HG03175 (cell line): ENCODE data around the gene LTBR.

ENCODE experiments used
- ATAC-seq: cut with Tn5 transposase; IDR thresholded peaks from one replicate; pipeline ENCODE4 v1.9.1; 2021; ENCODE audit warnings: mild to moderate bottlenecking, moderate library complexity; ENCODE audit not compliant: unreplicated experiment

LTBR gene

DNA sequence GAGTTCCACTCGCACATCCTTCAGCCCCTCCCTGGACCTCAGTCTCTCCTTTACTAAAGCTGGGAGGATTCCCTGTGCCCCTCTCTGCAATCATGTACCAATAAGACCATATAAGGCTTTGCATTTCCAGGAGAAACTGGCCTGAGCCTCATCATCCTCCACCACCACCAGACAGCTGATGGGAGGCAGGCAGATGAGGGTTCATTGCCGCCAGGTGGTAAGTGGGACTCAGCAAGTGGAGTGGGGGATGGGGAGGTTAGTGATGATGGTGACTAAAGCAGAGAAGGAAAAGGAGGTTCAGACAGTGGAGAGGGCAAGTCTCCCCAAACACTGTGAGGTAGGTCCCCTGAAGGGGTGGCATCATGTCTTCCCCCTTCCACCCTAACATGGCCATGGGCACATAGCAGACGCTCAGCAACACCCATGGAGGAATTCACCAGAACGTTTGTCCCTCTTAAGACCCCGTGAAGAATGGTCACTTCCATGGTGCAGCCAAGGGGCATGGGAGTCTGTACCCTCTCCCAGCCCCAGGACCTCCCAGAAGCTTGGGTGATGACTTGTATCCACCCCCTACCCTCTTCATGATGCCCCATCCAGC, 37.6 kb upstream of the LTBR start:
- ATAC-seq: no peak

DNA sequence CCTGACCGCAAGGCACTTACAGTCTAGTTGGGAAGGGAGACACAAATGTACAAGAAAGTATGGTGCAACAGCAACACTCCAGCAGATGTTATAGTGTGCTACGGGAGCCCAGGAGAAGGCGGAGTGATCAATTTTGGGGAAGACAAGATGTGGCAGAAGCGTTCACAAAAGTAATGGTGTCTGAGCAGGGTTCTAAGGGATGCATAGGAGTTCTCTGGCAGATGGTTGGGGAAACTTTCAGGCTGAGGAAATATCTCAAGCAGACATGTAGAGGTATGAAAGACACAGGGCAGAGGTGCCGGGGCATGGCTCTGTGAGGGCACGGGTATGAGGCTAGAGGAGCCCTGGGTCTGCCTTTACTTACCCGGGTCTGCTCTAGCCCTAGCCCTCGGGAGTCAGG, 37.0 kb upstream of the LTBR start:
- no peak for ATAC-seq

DNA sequence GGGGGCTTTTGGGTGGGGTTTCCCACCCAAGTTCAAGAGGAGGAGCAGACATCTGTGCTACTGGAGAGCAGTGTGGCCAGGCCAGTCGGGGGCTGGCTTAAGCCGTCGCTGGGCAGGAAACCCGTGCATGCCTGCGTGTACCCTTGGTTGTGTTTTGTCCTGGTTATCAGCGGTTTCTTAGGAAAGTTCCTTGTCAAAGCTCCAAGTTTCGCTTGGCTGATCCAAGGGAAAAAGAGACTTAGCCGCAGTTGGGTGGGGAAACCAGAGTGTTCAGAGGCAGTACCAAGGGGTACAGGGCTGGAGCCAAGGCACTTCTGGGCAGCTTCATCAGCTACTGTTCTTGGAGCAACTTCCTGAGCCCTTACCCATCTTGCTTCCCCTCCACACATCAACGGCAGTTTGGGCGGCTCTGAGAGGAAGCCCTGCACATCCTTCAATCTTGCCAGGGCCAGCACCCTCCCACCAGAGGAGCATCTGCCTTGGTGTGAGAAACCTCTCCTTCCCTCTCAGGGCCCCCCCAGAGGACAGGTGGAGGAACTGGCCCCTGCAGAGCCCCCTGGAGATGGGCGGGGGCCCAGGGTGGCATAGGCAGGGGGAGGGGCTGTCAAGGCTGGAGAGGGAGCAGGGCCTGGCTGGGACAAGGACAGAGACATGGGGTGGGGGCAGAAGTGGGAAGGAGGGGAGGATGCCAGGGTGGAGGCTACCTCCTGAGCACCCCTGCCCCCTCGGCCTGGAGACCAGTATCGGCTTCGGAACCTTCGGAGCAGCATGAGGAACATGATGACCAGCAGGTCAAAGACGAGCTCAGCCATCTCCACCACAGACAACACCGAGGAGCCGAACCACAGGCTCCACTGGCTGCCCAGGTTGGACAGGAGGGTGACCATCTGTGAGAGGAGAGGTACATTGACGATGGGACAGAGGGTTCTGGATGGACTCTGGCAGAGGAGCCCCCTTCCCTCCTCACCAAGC, 36.3 kb upstream of the LTBR start:
- ATAC-seq: no peak

DNA sequence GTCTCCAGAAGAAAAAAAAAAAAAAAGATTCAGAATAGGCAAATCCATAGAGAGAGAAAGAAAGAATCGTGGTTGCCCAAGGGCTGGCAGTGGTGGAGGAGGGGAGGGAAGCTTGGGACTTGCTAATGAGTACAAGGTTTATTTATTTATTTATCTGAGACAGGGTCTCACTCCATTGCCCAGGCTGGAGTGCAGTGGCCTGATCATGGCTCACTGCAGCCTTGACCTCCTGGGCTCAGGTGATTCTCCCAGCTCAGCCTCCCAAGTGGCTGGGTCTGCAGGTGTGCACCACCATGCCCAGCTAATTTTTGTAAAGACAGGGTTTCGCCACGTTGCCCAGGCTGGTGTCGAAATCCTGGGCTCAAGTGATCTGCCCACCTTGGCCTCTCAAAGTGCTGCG, 32.3 kb upstream of the LTBR start:
- no peak for ATAC-seq

DNA sequence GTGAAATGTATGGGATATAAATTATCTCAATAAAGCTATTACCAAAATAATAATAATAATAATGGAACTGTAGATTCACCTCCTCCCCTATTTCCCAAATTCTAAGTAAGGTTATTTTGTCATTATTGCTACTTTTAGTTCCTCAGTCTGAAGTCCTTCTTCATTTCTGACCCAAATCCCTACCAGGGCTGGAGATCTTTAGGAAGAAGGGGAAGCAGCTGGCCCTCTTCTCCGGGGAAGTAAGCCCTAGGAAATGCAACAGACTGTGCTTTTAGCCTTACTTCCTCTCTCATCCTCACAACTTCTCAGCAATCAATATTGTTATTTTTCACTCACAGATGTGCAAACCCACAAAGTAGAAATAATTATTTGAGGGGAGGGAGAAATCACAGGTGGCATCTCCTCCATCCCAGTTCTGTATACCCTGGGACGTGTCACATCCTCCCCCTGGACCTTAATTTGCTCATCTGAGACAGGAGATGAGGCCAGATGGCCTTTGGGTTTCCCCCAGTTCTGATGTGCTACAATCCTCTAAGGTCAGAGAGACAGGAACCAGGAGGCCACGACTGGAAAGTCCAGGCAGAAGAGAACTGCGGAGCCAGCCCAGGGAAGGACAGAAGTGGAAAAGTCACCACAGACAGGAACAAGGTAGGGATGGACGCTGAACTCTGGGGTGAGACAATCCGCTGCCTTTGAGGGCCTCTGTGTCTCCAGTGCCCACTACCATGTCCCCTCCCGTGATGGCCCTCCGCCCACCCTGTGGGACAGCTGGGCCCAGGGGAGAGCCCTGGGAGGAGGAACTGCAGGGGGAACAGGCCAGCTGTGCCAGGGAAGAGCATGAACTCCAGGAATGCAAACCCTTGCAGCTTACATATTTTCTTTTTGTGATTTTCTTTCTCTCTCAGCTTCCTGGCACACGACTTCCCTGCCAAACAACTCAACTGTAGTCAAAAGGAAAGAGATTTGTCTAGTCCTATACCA, 31.5 kb upstream of the LTBR start:
- ATAC-seq: no peak

DNA sequence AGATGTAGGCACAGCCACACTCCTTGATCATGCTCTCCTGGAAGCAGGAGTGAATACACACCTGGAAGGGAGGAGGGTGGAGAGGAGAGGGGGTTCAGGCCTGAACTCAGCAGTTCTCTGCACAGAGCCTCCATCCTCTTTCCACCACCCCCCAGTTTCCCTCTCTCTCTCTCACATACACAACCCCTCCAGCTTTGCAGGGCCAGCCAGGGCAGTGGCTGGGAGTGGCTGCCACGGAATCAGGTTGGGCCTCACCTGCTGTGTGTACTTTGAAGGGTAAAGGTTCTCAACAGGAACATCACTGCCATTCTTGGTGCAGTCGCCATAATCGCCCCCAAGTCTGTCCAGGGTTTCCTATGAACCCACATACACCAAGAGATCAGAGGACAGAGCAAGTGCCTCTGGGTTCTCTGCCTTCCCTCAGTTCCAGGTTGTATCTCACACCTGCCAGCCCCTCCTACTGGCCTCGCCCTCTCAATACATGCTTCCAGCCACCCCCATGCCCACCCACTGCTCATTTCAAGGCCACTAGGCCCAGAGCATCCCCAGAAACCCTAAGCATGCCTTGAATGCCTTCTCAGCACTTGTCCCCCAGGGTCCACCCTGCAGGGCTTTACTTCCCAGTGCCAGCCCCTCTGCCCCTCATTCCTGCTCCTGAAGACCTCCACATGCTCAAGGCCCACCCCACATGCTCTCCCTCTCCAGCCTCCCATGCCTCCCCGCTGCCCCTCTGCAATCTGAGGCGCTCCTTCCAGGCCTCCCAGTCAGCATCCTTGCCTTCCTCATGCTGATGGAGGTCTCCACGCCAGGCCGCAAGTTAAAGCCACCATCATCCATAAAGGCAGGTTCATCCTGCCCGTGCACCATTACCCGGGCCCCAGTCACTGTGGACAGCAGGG, 29.2 kb upstream of the LTBR start:
- ATAC-seq: no peak

DNA sequence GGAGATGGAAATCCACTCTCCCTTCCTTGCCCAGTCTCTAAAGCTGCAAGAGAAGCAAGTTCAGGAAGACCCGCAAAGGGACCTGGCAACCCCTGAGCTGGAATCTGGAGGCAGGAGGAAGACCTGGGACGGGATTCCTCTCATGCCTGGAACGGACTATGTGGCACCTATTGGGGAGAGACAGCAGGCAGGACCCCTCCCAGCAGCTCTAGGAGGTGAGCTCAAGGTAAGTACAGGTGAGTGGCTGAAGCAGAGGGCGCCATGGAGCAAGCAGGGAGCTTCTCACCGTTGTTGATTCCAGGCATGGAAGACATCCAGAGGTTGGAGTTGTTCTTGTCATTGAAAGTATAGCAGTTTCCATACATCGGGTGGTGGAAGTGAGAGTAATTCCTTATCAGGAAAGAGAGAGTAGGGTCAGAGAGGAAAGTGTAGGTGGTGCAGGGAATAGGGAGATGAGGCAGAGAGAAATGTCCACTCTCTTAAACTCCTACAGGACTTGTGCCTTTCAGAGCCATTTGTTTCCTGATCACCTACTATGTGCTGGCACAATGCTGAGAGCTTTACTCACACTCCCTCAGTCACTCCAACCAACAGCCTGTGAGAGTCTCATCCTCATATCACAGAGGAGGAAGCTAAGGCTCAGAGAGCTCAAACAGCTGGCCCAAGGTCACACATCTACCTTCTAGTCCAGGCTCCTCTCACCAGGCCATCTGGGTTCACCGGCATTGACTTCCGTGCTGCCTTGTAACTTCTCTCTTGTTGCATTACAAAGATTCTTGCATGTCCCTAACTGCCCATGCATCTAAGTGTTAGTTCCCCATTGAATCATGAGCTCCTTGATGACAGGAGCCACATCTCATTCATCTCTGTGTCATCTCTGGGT, 28.2 kb upstream of the LTBR start:
- ATAC-seq: no peak

DNA sequence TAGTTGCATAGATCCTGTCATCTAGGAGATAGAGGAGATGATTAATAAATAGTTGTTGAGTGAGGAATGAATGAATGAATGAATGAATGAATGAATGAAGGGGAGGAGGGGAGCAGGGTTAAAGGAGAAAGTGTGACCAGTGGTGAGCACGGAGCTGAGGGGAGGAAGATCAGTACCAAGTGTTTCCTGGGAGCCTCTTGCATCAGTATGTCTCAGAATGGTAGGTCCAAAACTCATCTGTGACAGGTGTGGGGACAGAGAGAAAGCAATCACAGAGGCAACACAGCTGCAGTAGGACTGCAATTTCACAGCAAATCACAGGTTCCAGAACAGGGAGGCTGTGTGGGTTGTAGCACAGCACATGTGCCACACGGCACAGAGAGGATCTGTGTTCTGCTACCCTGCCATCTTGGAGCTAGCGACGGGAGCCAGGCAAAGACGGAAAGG, 27.6 kb upstream of the LTBR start:
- ATAC-seq: no peak

DNA sequence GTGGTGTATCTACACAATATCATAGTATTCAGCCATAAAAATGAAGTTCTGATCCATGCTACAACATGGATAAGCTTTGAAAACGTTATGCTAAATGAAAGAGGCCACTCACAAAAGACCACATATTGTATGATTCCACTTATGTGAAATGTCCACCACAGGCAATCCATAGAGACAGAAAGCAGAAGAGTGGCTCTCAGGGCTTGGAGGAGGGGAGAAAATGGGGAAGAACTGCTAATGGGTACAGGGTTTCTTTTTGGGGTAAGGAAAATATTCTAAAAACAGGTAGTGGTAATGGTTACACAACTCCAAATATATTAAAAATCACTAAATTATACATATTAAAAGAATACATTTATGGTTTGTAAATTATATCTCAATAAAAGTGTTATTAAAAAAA, 25.1 kb upstream of the LTBR start:
- ATAC-seq: no peak

DNA sequence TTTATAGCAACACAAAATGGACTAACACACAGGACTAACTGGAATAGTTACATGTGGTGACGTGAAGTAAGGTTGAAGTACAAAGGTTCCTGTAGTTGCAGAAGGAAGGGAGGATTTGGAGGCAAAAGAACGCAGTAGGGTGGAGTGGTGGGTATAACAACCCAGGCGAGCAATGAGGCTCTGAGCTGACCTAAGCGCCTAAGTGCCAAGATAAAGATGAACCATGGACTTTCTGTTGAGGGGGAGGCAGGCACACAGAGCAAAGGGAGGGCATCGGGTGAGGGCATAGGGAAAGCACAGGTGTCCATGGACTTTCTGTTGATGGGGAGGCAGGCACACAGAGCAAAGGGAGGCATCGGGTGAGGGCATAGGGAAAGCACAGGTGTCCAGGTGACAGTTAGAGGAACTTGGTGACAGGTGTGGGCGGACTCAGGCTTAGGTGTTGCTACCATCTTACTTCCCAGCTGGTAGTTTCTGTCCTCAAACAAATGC, 23.8 kb upstream of the LTBR start:
- no peak for ATAC-seq

DNA sequence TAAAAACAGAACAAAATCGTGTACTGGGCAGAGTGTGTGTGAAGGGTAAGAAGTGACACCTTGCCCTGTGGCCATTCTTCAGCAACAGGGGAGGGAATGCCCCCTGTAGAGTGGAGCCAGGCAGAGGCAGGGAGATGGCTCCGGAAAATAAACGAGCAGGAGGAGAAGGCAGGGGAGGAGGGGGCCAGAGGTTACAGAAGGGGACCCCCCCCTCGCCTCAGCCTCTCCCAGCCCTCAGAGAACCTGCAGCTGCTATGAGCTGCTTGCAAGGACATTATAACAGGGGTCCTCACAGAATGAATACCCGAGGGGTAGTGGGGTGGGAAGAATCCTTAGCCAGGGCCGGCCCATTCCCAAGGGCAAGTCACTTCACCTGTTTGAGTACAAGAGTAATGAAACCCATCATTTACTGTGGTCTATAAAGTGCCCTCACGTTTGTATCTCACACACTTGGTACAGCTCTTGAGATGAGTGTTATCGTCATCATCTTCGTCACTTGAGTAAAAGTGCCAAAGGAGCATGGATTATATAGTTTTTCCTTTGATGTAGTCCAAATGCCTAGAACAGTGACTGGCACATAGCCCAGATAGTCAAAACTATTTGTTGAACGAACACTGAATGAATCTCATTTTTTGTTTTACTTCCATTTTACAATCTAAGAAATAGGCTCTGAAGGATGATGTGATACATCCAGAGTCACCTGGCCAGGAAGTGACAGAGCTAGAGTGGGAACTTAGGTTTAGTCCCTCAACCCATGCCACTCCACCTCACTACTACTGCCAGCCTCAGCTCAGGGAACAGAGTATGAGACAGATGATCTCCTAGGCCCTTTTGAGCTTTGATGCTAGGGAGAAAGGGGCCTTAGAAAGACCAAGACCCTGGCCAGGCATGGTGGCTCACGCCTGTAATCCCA, 23.1 kb upstream of the LTBR start:
- ATAC-seq: no peak

DNA sequence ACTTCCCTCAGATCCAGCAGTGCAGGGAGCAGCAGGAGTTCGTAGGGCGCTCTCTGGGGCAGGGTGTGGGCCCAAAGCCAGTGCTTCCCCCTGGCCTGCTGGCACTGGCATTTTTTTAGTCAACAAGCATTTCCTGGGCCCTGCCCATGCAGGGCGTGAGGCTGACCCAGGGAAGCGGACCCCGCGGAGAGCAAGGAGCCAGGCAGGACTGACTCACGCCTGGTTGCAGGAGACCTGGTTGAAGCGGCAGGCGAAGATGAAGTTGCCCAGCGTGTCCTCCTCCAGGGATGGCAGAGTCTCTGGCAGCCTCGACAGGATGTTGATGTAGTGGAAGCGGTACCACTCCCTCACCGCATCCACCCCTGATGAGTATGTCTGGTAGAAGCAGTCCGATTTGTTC, 22.1 kb upstream of the LTBR start:
- no peak for ATAC-seq

DNA sequence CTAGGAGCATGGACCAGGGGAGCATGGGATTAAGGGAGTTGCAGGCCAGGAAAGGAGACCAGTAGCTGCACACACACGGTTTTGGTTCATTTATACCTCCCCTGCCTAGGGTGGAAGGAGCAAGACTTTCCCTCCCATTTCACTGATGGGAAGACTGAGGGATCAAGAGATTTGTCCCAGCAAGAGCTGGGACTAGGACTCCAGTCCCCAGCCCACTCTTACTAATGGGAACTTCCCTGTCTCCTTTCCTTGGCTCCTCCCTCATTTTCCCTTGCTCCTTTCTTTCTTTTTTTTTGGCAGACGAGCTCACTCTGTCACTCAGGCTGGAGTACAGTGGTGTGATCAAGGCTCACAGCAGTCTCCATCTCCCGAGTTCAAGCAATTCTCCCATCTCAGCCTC, 21.6 kb upstream of the LTBR start:
- no peak for ATAC-seq

DNA sequence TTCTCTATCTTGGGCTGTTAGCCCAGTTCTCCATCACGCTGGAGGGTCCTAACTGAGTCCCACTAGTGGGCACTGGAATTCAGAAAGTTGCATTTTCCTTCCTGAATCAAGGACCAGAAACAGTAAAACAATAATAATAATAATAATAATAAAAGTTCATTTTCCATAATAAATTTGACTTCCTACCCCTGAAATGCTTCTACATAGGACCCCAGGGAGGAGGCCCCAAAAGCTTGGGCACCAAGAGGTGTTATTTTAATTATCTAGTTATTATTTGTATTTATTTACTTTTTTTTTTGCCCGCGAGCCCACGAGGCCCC, 21.0 kb upstream of the LTBR start:
- no peak for ATAC-seq

DNA sequence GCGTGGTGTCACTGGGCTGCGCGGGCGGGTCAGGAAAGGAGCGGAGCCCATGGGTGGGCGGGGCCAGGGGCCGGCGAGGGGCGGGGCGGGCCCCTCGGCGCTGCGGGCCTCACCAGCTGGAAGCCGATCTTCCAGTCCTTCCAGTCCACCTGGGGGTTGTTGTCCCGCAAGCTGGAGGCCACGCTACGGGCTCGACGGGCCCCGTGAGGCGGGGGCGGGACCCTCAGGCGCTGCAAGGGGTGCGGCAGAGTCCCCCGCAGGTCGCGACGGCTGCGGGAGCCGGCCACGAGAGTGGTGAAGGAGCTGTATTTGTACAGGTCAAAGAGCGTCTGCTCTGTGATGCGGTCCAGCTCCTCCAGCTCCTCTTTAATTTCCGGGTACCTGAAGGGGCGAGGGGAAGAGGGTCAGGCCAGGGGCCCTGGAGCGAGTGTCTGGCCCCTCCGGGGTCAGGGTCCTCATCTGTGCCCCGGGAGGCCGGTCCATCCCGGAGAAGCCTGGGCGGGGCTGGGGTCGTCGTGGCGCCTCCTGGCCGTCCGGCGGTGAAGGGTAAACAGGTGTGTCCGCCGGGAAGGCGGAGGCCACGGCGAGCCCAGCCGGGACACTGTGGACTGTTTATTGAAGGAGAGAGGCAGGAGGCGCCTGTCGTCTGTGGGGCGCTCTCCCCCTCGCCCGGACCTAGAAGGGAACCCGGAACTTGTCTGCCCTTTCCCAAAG, 20.5 kb upstream of the LTBR start:
- no peak for ATAC-seq

DNA sequence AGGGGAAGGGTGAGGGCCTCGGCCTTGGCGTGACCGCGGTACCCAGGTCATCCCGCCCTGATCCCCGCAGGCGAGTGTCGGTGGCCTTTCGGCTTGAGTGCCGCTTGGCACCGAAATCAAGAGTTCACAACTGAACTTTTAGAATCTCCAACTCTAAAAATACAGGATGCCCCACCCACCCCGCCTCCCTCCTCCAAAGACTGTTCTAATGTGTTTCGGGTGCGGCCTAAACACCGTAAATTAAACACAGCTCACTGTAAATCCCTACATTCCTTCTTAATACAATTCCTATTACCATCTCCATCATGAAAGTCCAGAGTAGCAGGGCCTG, 20.0 kb upstream of the LTBR start:
- ATAC-seq: no peak

DNA sequence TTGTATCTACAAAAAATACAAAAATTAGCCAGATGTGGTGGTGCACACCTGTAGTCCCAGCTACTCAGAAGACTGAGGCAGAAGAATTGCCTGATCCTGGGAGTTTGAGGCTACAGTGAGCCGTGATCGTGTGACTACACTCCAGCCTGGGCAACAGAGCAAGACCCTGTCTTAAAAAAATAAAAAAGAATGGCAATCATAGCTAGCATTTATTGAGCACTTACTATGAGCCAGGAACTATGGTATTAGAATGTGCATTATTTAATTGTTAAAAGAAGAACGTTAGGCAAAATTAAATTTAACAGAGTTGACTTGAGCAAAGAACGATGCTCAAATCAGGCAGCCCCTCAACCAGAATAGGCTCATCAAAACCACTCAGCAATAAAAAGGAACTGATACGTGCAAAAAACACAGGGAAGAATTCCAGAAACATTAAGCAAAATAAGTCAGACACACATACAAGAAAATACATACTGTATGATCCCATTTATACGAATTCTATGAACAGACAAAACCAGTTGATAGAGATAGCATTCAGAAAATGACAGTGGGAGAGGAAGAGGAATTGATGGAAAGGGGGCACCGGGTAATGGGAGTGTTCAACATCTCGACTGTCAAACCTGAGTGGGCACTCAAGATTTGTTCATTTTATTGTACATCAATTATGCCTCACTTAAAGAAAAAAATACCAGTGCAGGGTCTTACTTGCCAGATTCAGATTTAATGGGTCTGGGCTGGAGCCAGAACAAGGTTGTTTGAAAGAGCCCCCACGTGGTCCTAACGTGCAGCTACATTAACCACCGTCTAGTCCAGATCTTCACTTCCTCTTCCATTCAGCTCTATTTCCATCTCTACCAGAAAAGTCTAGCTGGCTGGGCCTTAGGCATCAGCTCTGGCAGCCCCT, 16.6 kb upstream of the LTBR start:
- ATAC-seq: peak; percentile 66
